PC-9 (cell line): ENCODE results near the gene PTDSS2.
"Not testable (repeated sequence)": the region's sequence is repeated elsewhere in the genome, so short reads cannot be mapped to it uniquely, and the experiment has no call there.

Experiments used
- CTCF ChIP-seq: fragments of 200-600 bp; sonication (generic); conservative IDR thresholded peaks from 2 replicates; pipeline ENCODE4 v1.6.1; 2017; ENCODE audit warnings: mixed run types, antibody characterized with exemption, mild to moderate bottlenecking, moderate library complexity
- EZH2 ChIP-seq: fragments of 200-600 bp; sonication (generic); IDR thresholded peaks from 2 replicates; pipeline ENCODE4 v1.8.0; 2017; ENCODE audit warnings: antibody characterized with exemption, low read depth

GRCh38 chr11:401196-401595, 48.9 kb upstream of the PTDSS2 start:
- not testable (repeated sequence) for TF ChIP-seq CTCF, EZH2
